Measurements from ENCODE around the gene TMEM245. TPM values are rescaled to one million over a fixed set of nuclear protein-coding genes. Genes with fewer than 3 reads are reported as not detected.

Gene TMEM245
- total RNA-seq, 1 experiment from 2014 or later, result 54.0 TPM

- no peaks in the 10 kb centered on the region for H3K4me1 ChIP-seq (ENCODE audit: control insufficient read depth, insufficient read depth, low read length)
- H3K27me3 ChIP-seq (ENCODE audit: control insufficient read depth, insufficient read depth, low read length), result no peaks in the 10 kb centered on the region
- intact Hi-C loops (cut with micrococcal nuclease; ENCODE audit: unreplicated experiment) (no loop called here), in situ Hi-C loops (cut with HindIII; ENCODE audit: low pct_unique_long_range_greater_than_20kb, low sequenced_read_pairs) (no loop called here)
- no TSS peak for BruUV-seq (replicated peaks)
- no peak overlapping the region for H3K4me3 ChIP-seq (ENCODE audit: low read depth in 2 of 2, low read length in 2 of 2)
- TF ChIP-seq, protein P1, sequence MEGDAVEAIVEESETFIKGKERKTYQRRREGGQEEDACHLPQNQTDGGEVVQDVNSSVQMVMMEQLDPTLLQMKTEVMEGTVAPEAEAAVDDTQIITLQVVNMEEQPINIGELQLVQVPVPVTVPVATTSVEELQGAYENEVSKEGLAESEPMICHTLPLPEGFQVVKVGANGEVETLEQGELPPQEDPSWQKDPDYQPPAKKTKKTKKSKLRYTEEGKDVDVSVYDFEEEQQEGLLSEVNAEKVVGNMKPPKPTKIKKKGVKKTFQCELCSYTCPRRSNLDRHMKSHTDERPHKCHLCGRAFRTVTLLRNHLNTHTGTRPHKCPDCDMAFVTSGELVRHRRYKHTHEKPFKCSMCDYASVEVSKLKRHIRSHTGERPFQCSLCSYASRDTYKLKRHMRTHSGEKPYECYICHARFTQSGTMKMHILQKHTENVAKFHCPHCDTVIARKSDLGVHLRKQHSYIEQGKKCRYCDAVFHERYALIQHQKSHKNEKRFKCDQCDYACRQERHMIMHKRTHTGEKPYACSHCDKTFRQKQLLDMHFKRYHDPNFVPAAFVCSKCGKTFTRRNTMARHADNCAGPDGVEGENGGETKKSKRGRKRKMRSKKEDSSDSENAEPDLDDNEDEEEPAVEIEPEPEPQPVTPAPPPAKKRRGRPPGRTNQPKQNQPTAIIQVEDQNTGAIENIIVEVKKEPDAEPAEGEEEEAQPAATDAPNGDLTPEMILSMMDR (IDR thresholded peaks at IDR 0.05), result no peak
- no peak for TF ChIP-seq SIN3A (IDR thresholded peaks at IDR 0.05; ENCODE audit: borderline replicate concordance, insufficient read depth, low read depth, low read length)
- no peak for TF ChIP-seq TCF7L2 (IDR thresholded peaks at IDR 0.05; ENCODE audit: low read depth, low read length)
- TF ChIP-seq POLR2AphosphoS5 (IDR thresholded peaks at IDR 0.05; ENCODE audit: low read depth, low read length), result no peak
- TF ChIP-seq, protein P2, sequence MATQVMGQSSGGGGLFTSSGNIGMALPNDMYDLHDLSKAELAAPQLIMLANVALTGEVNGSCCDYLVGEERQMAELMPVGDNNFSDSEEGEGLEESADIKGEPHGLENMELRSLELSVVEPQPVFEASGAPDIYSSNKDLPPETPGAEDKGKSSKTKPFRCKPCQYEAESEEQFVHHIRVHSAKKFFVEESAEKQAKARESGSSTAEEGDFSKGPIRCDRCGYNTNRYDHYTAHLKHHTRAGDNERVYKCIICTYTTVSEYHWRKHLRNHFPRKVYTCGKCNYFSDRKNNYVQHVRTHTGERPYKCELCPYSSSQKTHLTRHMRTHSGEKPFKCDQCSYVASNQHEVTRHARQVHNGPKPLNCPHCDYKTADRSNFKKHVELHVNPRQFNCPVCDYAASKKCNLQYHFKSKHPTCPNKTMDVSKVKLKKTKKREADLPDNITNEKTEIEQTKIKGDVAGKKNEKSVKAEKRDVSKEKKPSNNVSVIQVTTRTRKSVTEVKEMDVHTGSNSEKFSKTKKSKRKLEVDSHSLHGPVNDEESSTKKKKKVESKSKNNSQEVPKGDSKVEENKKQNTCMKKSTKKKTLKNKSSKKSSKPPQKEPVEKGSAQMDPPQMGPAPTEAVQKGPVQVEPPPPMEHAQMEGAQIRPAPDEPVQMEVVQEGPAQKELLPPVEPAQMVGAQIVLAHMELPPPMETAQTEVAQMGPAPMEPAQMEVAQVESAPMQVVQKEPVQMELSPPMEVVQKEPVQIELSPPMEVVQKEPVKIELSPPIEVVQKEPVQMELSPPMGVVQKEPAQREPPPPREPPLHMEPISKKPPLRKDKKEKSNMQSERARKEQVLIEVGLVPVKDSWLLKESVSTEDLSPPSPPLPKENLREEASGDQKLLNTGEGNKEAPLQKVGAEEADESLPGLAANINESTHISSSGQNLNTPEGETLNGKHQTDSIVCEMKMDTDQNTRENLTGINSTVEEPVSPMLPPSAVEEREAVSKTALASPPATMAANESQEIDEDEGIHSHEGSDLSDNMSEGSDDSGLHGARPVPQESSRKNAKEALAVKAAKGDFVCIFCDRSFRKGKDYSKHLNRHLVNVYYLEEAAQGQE (IDR thresholded peaks at IDR 0.05; ENCODE audit: insufficient read depth in 1 of 2, low read depth in 2 of 2, low read length in 1 of 2), result no peak
- H3K36me3 ChIP-seq (ENCODE audit: control insufficient read depth, insufficient read depth, low read length), result peaks cover 16% of the 10 kb centered on the region; the same call in 1 of the 2 replicates
- DNase-seq (ENCODE audit: low read depth, low spot score), result no peak
- ChIA-PET POLR2A (no interaction called here), CTCF (no interaction called here)
- ATAC-seq, result no peak
- H3K27ac ChIP-seq (ENCODE audit: low read length), result no peak overlapping the region
- no peaks in the 10 kb centered on the region for H3K9me3 ChIP-seq (ENCODE audit: control insufficient read depth, insufficient read depth, low read depth, low read length)
Measured at GRCh38 chr9:109074236-109074889, 45.4 kb downstream of the TMEM245 start.

GRCh38 chr9:109072821-109073435, 46.8 kb downstream of the TMEM245 start:
- CTCF ChIA-PET, result no interaction called here

More at GRCh38 chr9:109072821-109073435, 46.8 kb downstream of the TMEM245 start:
- POLR2A ChIA-PET, result no interaction called here
- no TSS peak for BruUV-seq (replicated peaks)
- ATAC-seq (no peak), DNase-seq (ENCODE audit: low read depth, low spot score) (no peak)
- Histone ChIP-seq H3K36me3 (ENCODE audit: control insufficient read depth, insufficient read depth, low read length) (peaks cover 7% of the 10 kb centered on the region; the same call in 1 of the 2 replicates), H3K27me3 (ENCODE audit: control insufficient read depth, insufficient read depth, low read length) (no peaks in the 10 kb centered on the region), H3K9me3 (ENCODE audit: control insufficient read depth, insufficient read depth, low read depth, low read length) (no peaks in the 10 kb centered on the region), H3K4me1 (ENCODE audit: control insufficient read depth, insufficient read depth, low read length) (no peaks in the 10 kb centered on the region), H3K27ac (ENCODE audit: low read length) (no peak overlapping the region), H3K4me3 (ENCODE audit: low read depth in 2 of 2, low read length in 2 of 2) (no peak overlapping the region)
- intact Hi-C loops (cut with micrococcal nuclease; ENCODE audit: unreplicated experiment) (no loop called here), in situ Hi-C loops (cut with HindIII; ENCODE audit: low pct_unique_long_range_greater_than_20kb, low sequenced_read_pairs) (no loop called here)
- TF ChIP-seq POLR2AphosphoS5 (IDR thresholded peaks at IDR 0.05; ENCODE audit: low read depth, low read length), result no peak
- TF ChIP-seq, protein P2 (IDR thresholded peaks at IDR 0.05; ENCODE audit: insufficient read depth in 1 of 2, low read depth in 2 of 2, low read length in 1 of 2), result no peak
- no peak for TF ChIP-seq SIN3A (IDR thresholded peaks at IDR 0.05; ENCODE audit: borderline replicate concordance, insufficient read depth, low read depth, low read length)
- TF ChIP-seq, protein P1 (IDR thresholded peaks at IDR 0.05), result no peak
- TF ChIP-seq TCF7L2 (IDR thresholded peaks at IDR 0.05; ENCODE audit: low read depth, low read length), result no peak

All from Panc1 (cell line).